K562 (cell line): ENCODE measurements around the gene ATP6V0E2. TPM values are rescaled to one million over a fixed set of nuclear protein-coding genes. Genes with fewer than 3 reads are reported as not detected.
A peak's percentile ranks its signal among the peaks of the same experiment; 100 is the strongest.

Source experiments
- CBX3 ChIP-seq, 2 experiments: IDR thresholded peaks; 1 replicate in 1 of 2; 2 replicates in 1 of 2; pipeline ENCODE4 v1.6.1; 2012; ENCODE audit warnings: inconsistent platforms in 2 of 2, low read length in 2 of 2, borderline replicate concordance in 1 of 2, control low read depth in 1 of 2
- REST ChIP-seq, 2 experiments: fragments of 450-650 bp; formaldehyde crosslinking in 1 of 2; IDR thresholded peaks; 2 replicates each; pipeline versions ENCODE4 v1.4.0 to v1.6.1; 2014 to 2020; ENCODE audit warnings: mild to moderate bottlenecking in 2 of 2, borderline replicate concordance in 1 of 2, low read depth in 1 of 2
- ZNF830 ChIP-seq: fragments of 250-450 bp; sonication (Bioruptor Pico); IDR thresholded peaks from 2 replicates; pipeline ENCODE4 v1.5.0; 2021; ENCODE audit warnings: mild to moderate bottlenecking
- polyA plus RNA-seq, 8 experiments: library from polyadenylated mRNA; depleted of rRNA in 4 of 8; stranded (reverse) in 5 of 8; unstranded in 3 of 8; fragments of >200 nt; fragmentation: Nextera tagmentation in 2 of 8; fragmentation: Illumina TruSeq in 1 of 8; extraction: Ambion mirVana in 2 of 8; extraction: Trizol in 1 of 8; gene quantifications; 2 replicates each; pipeline versions ENCODE4 v1.2.1 to v1.2.3, GENCODE V29; 2011 to 2014; ENCODE audit warnings: inconsistent platforms in 1 of 8, missing spikeins in 1 of 8
- total RNA-seq, 7 experiments: library from RNA; depleted of rRNA in 6 of 7; stranded (reverse); fragments of >200 nt in 6 of 7; fragmentation: Illumina TruSeq in 2 of 7; extraction: Trizol in 2 of 7; gene quantifications; 2 replicates each; pipeline versions ENCODE4 v1.2.1 to v1.2.3, GENCODE V29; 2011 to 2021; ENCODE audit warnings: low replicate concordance in 1 of 7

The ATP6V0E2 gene
- total and polyA plus RNA-seq, 9 of the 15 experiments (the other 6 are each of a cell fraction or from before 2014, with no cell fraction given): 0.55 to 18.5 (median 10.9) TPM

- no peak for TF ChIP-seq CBX3 (IDR thresholded peaks at IDR 0.05; ENCODE audit: borderline replicate concordance in 1 of 2, low read length in 2 of 2)
- TF ChIP-seq ZNF830 (CRISPR knock-in tag): no peak
- no peak for TF ChIP-seq REST (IDR thresholded peaks at IDR 0.05; ENCODE audit: borderline replicate concordance)
- peak; percentile 66; the same call in 1 of the 2 replicates for TF ChIP-seq REST (CRISPR knock-in tag; IDR thresholded peaks at IDR 0.05; ENCODE audit: low read depth)
Measured at GRCh38 chr7:149838224-149838991, 35.4 kb upstream of the ATP6V0E2 start, which contains the start of gene ZNF862 (continued).
